Ectodermal cell (in vitro differentiated cells): ENCODE measurements around the gene MAPT.
"Not testable (repeated sequence)": the region's sequence is repeated elsewhere in the genome, so short reads cannot be mapped to it uniquely, and the experiment has no call there.

Experiments used
- H3K27ac ChIP-seq: 2 replicates; pipeline ENCODE4 v1.7.0; 2013; ENCODE audit warnings: mild to moderate bottlenecking, low read depth, low read length; ENCODE audit not compliant: insufficient read depth, poor library complexity, severe bottlenecking
- H3K27me3 ChIP-seq: 2 replicates; pipeline ENCODE4 v1.7.0; 2013; ENCODE audit warnings: mild to moderate bottlenecking, low read length; ENCODE audit not compliant: insufficient read depth, control insufficient read depth, poor library complexity, severe bottlenecking
- H3K36me3 ChIP-seq: one replicate; pipeline ENCODE4 v1.7.0; 2013; ENCODE audit warnings: low read length; ENCODE audit not compliant: control insufficient read depth, insufficient read depth
- H3K4me1 ChIP-seq: one replicate; pipeline ENCODE4 v1.7.0; 2013; ENCODE audit warnings: low read length; ENCODE audit not compliant: control insufficient read depth, insufficient read depth
- H3K4me3 ChIP-seq: 2 replicates; pipeline ENCODE4 v1.7.0; 2013; ENCODE audit warnings: low read depth, low read length, control low read depth; ENCODE audit not compliant: insufficient read depth
- H3K9me3 ChIP-seq: 2 replicates; pipeline ENCODE4 v1.7.0; 2013; ENCODE audit warnings: mild to moderate bottlenecking, low read length, moderate library complexity; ENCODE audit not compliant: control insufficient read depth
- WGBS, 2 experiments: methylation state at CpG; one replicate each; pipeline ENCODE4 v1.1.7; 2013; ENCODE audit warnings: missing lambda C conversion rate in 2 of 2; 5-methylcytosine and 5-hydroxymethylcytosine counted together

The MAPT gene

GRCh38 chr17:45861165-45861564 lies 33.2 kb upstream of the MAPT start:
- 92 to 94% methylated on average over 7 of the region's 7 CpGs for WGBS, 2 experiments
- no peak overlapping the region for H3K4me3 ChIP-seq
- no peaks in the 10 kb centered on the region for H3K9me3 ChIP-seq
- H3K36me3 ChIP-seq = no peaks in the 10 kb centered on the region
- no peaks in the 10 kb centered on the region for H3K4me1 ChIP-seq
- H3K27me3 ChIP-seq = no peaks in the 10 kb centered on the region
- no peak overlapping the region for H3K27ac ChIP-seq

DNA sequence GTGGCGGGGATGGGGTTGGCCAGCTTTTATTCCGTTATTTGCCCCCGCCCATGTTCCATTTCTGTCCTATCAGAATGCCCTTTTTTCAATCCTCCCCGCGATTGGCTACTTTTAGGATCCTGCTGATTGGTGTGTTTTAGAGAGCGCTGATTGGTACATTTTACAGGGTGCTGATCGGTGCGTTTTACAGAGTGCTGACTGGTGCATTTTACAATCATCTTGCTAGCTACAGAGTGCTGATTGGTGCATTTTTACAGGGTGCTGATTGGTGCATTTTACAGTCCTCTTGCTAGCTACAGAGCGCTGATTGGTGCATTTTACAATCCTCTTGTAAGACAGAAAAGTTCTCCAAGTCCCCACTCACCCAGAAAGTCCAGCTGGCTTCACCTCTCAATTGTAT lies 32.2 kb upstream of the MAPT start:
- not testable (repeated sequence) for H3K27me3 ChIP-seq, H3K4me3 ChIP-seq, H3K27ac ChIP-seq, H3K4me1 ChIP-seq, H3K9me3 ChIP-seq, H3K36me3 ChIP-seq
- WGBS, 2 experiments = 79 to 83% methylated on average over 9 of the region's 9 CpGs

GRCh38 chr17:45863857-45864654 lies 30.3 kb upstream of the MAPT start:
- Histone ChIP-seq H3K27ac (no peak overlapping the region), H3K4me1 (no peaks in the 10 kb centered on the region), H3K36me3 (no peaks in the 10 kb centered on the region), H3K4me3 (no peak overlapping the region), H3K9me3 (no peaks in the 10 kb centered on the region), H3K27me3 (no peaks in the 10 kb centered on the region)
- 67 to 74% methylated on average over 6 of the region's 6 CpGs for WGBS, 2 experiments

- H3K36me3 ChIP-seq = no peaks in the 10 kb centered on the region
- H3K27ac ChIP-seq = no peak overlapping the region
- peaks cover 7% of the 10 kb centered on the region for H3K4me1 ChIP-seq
- no peaks in the 10 kb centered on the region for H3K9me3 ChIP-seq
- H3K4me3 ChIP-seq = no peak overlapping the region
- H3K27me3 ChIP-seq = no peaks in the 10 kb centered on the region
- whole genome bisulfite sequencing, 2 experiments = 95 to 97% methylated on average over 5 to 6 of the region's 6 CpGs
Observed at GRCh38 chr17:45867171-45867570, 27.2 kb upstream of the MAPT start.

GRCh38 chr17:45867702-45868101 lies 26.7 kb upstream of the MAPT start:
- Histone ChIP-seq H3K9me3 (no peaks in the 10 kb centered on the region), H3K4me3 (no peak overlapping the region), H3K4me1 (peaks cover 7% of the 10 kb centered on the region), H3K36me3 (no peaks in the 10 kb centered on the region), H3K27me3 (no peaks in the 10 kb centered on the region), H3K27ac (no peak overlapping the region)
- 73% methylated on average over 8 of the region's 8 CpGs for WGBS, 2 experiments

- no peak overlapping the region for H3K27ac ChIP-seq
- no peak overlapping the region for H3K4me3 ChIP-seq
- H3K9me3 ChIP-seq = no peaks in the 10 kb centered on the region
- no peaks in the 10 kb centered on the region for H3K27me3 ChIP-seq
- 55 to 58% methylated on average over 5 of the region's 5 CpGs for WGBS, 2 experiments
- H3K4me1 ChIP-seq = peaks cover 7% of the 10 kb centered on the region
- no peaks in the 10 kb centered on the region for H3K36me3 ChIP-seq
Observed at GRCh38 chr17:45868276-45868675, 26.1 kb upstream of the MAPT start.

- H3K9me3 ChIP-seq = no peaks in the 10 kb centered on the region
- no peak overlapping the region for H3K27ac ChIP-seq
- no peaks in the 10 kb centered on the region for H3K27me3 ChIP-seq
- WGBS, 2 experiments = 66 to 69% methylated on average over 14 of the region's 14 CpGs
- no peak overlapping the region for H3K4me3 ChIP-seq
- peaks cover 11% of the 10 kb centered on the region for H3K4me1 ChIP-seq
- no peaks in the 10 kb centered on the region for H3K36me3 ChIP-seq
Observed at GRCh38 chr17:45869676-45870341, 24.5 kb upstream of the MAPT start.

- peaks cover 11% of the 10 kb centered on the region for H3K4me1 ChIP-seq
- no peaks in the 10 kb centered on the region for H3K9me3 ChIP-seq
- WGBS, 2 experiments = 74 to 86% methylated on average over 3 to 4 of the region's 4 CpGs
- H3K4me3 ChIP-seq = no peak overlapping the region
- no peak overlapping the region for H3K27ac ChIP-seq
- no peaks in the 10 kb centered on the region for H3K27me3 ChIP-seq
- H3K36me3 ChIP-seq = no peaks in the 10 kb centered on the region
Observed at GRCh38 chr17:45870342-45870974, 23.9 kb upstream of the MAPT start.

- Histone ChIP-seq H3K27ac (no peak overlapping the region), H3K27me3 (no peaks in the 10 kb centered on the region), H3K36me3 (no peaks in the 10 kb centered on the region), H3K9me3 (no peaks in the 10 kb centered on the region), H3K4me3 (no peak overlapping the region), H3K4me1 (peaks cover 11% of the 10 kb centered on the region)
- 90 to 92% methylated on average over 5 of the region's 5 CpGs for WGBS, 2 experiments
Observed at GRCh38 chr17:45871718-45872117, 22.6 kb upstream of the MAPT start.

- WGBS, 2 experiments = 59 to 69% methylated on average over 6 of the region's 6 CpGs
- H3K27ac ChIP-seq = no peak overlapping the region
- H3K36me3 ChIP-seq = no peaks in the 10 kb centered on the region
Observed at GRCh38 chr17:45873728-45874127, 20.6 kb upstream of the MAPT start.

More at GRCh38 chr17:45873728-45874127, 20.6 kb upstream of the MAPT start:
- no peaks in the 10 kb centered on the region for H3K27me3 ChIP-seq
- peaks cover 11% of the 10 kb centered on the region for H3K4me1 ChIP-seq
- no peaks in the 10 kb centered on the region for H3K9me3 ChIP-seq
- no peak overlapping the region for H3K4me3 ChIP-seq
